Choroid plexus epithelial cell (primary cell): ENCODE measurements around the gene IRAK1.

Experiments
- DNase-seq: peaks from one replicate; pipeline ENCODE4 v3.0.0-alpha.2; 2010; ENCODE audit warnings: low read depth
- H3K4me3 ChIP-seq: 2 replicates; pipeline ENCODE4 v1.5.1; 2011; ENCODE audit warnings: low read depth, mild to moderate bottlenecking, control low read depth, low read length, moderate library complexity
- TF ChIP-seq, protein P1 (sequence below): conservative IDR thresholded peaks from 2 replicates; pipeline ENCODE4 v1.5.1; 2011; ENCODE audit warnings: low read depth, mild to moderate bottlenecking, control low read depth, inconsistent platforms, low read length, moderate library complexity

IRAK1 gene

DNA sequence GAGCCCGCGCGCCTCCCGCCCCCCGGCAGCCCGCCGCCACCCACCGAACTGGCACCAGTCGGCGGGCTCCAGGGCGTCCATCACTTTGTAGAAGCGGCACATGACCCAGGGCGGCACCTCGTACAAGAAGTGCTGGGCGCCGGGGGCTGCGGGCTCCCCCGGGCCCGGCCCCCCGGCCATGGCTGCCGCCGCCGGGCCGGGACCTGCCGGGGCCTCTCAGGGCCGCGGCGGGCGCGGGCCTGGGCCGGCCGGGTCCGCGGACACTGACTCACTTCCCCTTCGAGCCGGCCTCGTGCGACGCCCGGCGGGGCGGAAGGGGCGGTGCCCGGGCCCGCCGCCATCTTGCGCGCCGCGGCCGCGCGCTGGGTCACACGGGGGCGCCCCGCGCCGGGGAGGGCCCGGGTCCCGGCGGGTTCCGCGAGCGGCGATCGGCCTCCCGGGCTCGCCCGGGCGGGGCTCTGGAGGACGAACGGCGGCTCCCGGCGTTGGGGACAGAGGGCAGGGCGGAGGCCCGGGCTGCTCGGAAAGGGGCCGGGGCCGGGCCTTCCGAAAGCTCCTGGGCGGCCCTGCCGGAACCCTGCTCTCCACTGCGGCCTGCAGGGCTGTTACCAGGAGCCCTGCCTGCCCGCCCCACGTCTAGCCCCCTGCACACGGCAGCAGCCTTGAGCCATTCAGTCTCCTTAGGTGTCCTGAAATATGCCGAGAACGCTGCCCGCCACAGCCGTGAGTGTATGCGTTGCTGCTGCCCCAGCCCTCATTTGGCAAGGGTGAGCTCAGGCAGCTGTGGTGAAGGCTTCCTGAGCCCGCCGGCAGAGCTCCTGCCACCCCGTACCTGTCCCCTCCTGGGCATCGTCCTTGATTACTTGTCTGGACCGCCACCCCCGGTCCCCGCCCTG is at the start of gene IRAK1:
TSS of gene IRAK1 (minus strand) at position 270 of the 896 bp plus-strand sequence. CDS start at position 180, 90 bp downstream.
- peak; percentile 53 for DNase-seq
- TF ChIP-seq, protein P1, sequence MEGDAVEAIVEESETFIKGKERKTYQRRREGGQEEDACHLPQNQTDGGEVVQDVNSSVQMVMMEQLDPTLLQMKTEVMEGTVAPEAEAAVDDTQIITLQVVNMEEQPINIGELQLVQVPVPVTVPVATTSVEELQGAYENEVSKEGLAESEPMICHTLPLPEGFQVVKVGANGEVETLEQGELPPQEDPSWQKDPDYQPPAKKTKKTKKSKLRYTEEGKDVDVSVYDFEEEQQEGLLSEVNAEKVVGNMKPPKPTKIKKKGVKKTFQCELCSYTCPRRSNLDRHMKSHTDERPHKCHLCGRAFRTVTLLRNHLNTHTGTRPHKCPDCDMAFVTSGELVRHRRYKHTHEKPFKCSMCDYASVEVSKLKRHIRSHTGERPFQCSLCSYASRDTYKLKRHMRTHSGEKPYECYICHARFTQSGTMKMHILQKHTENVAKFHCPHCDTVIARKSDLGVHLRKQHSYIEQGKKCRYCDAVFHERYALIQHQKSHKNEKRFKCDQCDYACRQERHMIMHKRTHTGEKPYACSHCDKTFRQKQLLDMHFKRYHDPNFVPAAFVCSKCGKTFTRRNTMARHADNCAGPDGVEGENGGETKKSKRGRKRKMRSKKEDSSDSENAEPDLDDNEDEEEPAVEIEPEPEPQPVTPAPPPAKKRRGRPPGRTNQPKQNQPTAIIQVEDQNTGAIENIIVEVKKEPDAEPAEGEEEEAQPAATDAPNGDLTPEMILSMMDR: no peak
- peak within 1 kb of the TSS; percentile 64 for H3K4me3 ChIP-seq

DNA sequence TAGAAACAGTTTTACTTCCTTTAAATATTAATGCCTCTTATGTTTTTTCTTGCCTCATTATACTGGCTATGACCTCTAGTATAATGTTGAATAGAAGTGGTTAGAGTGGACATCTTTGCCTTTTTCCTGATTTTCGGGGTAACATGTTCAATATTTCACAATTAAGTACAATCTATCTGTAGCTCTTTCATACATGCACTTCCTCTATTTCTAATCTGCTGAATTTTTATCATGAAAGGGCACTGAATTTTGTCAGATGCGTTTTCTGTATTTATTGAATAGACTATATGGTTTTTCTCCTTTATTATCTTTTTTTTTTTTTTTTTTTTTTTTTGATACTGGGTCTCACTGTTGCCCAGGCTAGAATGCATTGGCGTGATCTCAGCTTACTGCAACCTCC is 48.9 kb upstream of the IRAK1 start:
- TF ChIP-seq, protein P1: no peak
- DNase-seq: no peak
- H3K4me3 ChIP-seq: no peak overlapping the region

DNA sequence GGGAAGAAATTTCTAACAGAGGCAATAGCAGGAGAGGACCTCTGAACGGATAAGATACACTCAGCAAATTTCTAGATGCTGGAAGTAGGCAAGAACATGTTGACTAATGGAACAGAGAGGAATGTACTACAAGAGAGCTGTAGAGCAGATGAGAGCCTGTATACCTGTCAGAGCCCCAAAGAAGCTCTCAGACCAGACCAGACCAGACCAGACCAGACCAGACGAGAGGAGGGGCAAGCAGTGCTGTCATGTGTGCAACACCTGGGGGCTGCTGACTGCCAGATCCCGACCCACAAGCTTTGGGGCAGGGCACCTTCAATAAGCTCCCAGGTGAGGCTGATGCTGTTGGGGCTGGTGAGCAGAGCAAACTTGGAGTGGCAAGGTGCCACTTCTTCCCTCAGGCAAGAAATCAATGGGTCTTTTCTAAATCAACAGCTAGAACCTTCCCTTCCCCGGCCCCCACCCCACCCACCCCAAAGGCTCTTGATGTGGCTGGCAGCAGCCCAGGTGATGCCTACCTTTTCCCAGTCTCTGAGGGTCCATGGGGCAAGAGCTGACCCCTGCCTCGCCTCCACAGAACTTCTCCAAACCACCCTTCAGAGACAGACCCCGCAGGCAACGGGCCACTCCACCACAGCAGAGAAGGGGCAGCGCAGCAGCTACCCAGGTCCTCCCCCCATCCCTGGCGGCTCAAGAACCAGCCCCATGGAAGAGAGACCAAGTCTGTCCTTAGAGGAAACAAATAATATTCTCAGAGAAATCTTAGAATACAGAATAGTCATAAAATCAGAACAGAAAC is 45.1 kb upstream of the IRAK1 start:
- TF ChIP-seq, protein P1: no peak
- DNase-seq: no peak
- H3K4me3 ChIP-seq: no peak overlapping the region

DNA sequence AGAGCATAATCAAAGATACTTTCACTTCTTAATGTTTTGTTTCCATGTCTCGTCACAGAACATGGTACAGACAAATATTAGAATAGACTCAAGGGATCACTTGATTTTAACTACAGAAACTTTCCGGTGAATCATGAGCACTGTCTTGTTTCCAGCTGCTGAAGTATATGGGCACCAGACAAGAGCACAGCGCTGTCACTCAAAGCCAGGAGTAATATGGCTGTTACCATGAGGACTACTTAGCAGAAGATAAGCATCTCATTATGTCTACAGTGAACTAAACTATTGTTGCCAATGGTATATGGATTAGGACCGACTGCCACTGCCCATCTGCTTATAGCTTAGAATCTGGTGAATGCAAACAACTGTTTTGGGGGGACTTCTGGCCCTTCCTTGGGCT is 43.5 kb upstream of the IRAK1 start:
- no peak for DNase-seq
- TF ChIP-seq, protein P1: no peak
- no peak overlapping the region for H3K4me3 ChIP-seq

DNA sequence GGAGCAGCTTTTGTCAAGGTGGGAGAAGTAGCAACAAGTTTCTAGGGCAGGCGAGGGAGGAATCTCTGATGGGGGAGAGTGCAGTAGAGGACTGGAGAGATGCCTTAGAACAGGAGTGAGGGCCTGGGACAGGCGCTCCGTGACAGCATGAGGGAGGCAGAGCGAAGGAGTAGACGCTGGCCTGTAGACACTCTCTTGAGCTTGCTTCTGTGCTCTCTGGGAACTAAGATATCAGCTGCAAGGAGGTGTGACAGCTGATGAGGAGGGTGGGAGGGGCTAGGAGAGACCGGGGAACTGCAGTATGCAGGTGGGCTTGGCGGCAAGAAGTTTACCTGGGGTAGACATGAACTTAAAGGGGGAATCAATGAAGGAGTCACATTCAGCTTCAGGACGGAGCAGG is 42.1 kb upstream of the IRAK1 start:
- H3K4me3 ChIP-seq: no peak overlapping the region
- TF ChIP-seq, protein P1: no peak
- DNase-seq: no peak

DNA sequence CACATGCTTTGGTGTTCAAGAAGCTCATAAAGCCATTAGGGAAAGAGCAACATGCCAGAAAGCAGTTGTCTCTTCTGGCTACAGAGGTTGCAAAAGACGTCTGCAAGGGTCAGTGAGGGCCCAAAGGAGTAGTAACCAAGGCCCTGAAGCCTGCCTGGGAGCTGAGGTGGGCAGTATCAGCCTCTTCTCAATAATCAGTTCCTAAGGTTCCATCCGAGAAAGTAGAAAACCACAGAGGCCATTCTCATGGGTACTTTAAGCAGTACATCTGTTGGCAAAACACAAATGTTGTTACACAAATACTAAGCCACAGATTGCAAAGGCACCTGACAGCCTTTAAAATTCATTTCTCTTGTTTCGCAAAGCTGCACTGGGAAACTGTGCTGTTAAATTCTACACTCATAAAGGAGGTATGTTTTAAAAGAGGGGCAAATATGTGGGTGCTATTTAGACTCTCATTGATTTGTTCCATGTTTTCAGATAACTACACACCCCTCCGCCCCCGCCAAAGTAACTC is 40.1 kb upstream of the IRAK1 start:
- TF ChIP-seq, protein P1: no peak
- no peak for DNase-seq
- no peak overlapping the region for H3K4me3 ChIP-seq
